Stimulated activated CD8-positive, alpha-beta memory T cell treated with anti-CD3 and anti-CD28 coated beads, Interleukin-15, amount 100 ng/mL, for 4 hours (primary cell): ENCODE data around the gene PKDCC.

Experiments
- DNase-seq, 2 donors: peaks; one replicate each; pipeline ENCODE4 v3.0.0-alpha.2; 2020; ENCODE audit warnings: low read depth in 2 of 2

Gene PKDCC

GRCh38 chr2:42049221-42050009, 1.6 kb downstream of the PKDCC start:
- DNase-seq, result no peak

DNA sequence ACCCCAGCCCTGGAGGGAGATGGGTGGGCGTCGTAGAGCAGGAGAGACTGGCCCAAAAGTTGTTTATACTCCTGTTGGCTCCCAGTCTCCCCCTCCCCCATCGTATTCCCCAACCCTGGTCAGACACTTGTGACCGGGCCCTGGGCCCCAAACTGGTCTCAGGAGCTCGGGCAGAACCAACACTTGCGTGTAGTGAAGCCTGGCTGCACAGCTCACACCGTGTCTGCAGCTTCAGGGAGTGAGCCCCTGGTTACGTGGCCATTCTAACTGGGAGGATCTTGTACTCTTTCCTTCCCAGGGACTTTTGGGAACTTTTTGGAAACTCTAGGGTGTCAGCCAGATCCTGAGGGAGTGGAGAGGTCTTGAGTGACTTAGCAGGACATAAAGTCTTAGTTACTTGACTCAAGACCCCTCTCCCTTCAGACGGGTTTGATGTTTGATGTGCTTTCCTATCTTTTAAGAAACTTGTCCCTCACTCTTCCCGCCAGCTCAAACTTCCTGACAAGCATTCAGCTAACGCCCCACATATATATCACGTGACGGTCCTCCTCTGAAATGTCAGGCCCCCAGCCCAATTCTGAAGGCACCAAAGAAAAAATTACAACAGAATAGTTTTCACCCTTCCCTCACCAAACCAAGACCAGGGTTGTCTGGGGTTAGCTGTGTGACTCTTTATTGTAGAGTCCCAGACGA, 2.3 kb downstream of the PKDCC start:
- DNase-seq, result no peak

GRCh38 chr2:42050703-42051542, 3.1 kb downstream of the PKDCC start:
- no peak for DNase-seq

DNA sequence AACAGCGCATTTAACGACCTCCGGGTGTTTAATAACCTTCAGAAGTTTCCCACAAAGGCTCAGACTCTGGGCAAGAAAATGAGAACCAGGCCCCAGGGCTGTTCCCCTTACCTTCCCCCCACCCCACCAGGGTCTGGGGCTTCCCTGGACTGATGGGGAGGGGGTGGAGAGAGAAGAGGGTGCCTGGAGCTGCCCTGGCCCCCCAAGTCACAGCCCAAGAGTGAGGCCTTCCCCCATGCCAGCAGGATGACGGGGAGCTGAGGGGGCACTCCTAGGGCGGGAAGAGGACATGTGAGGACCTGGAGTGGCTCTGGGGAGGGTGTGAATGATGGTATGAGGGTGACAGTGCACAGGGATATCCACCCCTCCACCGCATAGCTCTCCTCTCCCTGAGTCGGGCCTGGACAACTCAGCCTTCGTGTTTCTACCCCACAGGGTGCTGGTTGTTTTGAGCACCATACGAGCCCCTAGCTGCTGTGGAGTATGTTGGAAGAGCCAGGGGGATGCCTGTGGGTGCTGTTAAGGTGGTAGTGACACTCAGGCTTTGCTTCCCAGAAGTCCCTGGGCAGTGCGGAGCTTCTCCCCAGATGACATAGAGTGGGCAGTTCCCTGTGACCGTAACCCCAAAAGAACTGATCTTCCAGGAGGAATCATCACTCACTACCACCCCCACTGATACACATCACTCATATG, 3.9 kb downstream of the PKDCC start:
- no peak for DNase-seq

GRCh38 chr2:42052702-42053481, 5.1 kb downstream of the PKDCC start:
- DNase-seq, result no peak

- no peak for DNase-seq
Measured at GRCh38 chr2:42053482-42053790, 5.6 kb downstream of the PKDCC start.

GRCh38 chr2:42053791-42054701, 6.2 kb downstream of the PKDCC start:
- DNase-seq, result no peak

GRCh38 chr2:42054714-42055430, 7.1 kb downstream of the PKDCC start:
- DNase-seq, result no peak

DNA sequence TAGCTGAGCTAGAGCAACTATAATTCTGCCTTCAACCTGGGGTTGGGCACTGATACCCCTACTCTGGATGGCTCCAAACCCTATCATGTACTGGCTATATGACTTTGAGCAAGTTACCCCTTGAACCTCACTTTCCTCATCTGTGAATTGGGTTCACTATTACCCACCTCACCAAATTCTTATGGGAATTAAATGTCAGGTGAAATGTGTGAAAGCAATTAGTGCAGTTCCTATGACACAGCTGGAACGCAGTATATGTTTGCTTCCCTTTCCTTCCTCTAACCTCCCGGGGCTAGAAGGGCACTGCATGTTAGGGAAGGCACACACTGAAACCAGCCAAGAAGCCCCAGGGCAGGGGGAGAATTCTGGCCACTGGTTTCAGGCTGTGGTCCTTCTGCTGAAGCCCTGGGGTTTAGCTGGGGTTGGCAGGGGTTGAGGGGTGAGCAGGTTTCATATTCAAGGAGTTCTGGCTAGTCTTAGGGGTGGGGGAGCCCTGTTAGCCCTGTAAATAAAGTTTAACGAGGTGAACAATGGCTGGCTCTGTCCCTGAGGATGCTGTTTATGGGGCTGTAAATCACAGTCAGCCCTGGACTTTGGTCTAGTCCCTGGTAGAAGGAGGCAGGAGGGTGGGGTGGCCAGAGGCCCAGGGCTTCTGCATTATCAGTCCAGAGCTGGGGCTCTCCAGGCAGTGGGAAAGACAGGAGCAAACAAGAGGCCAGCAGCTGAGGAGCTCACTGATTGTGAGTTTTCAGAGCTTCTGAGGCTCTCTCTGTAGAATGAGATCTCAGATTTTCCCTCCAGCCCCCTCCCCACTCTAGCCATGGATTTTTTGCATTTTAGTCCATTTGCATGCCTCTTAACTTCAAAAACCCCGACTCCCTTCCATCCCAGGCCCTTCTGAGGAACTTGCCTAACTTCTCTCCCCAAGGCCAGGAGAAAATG, 8.0 kb downstream of the PKDCC start:
- no peak for DNase-seq

DNA sequence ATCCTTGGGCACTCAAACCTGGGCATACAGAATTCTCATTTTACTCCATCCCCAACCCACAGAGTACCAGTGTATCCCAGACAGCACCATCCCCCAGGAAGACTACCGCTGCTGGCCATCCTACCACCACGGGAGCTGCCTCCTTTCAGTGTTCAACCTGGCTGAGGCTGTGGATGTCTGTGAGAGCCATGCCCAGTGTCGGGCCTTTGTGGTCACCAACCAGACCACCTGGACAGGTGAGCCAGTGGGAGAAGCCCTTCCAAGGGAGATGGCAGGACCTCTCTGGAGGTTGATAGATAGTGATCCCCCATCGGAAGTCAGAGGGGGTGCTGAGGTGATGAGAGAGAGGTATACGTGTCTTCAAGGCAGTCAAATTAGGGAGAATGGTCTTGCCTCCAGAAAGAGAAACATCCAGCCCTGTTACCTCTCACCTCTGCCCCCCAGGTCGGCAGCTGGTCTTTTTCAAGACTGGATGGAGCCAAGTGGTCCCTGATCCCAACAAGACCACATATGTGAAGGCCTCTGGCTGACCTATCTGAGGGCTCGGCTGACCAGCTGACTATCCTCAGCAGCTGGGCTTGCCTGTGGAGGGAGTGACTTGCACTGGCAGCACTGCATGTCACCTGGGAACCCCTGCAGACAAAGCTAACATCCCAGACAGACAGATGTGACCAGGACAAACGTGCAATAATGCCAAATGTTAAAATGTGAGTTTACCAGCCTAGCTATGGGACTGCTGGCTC, 9.5 kb downstream of the PKDCC start:
- no peak for DNase-seq

GRCh38 chr2:42057902-42058450, 10.2 kb downstream of the PKDCC start:
- no peak for DNase-seq

GRCh38 chr2:42059261-42059898, 11.6 kb downstream of the PKDCC start:
- no peak for DNase-seq

DNA sequence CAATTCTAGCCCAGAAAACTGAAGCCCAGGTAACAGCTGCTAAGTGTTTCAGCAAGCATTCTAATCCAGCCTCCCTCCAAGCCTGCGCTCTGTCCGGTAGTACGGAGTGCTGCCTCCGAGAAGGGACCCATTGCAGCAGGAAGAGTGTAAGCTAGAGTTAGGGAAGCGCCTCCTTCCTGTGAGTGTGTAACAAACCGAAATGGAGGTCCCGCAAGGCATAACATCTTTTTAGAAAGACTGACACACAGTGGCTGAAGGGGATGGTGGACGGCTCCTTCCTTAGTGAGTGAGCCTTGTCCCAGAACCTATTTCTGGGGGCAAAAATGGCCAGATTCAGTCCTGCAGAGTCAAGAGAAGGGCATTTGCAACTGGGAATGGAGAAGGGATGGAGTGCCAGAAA, 12.2 kb downstream of the PKDCC start:
- DNase-seq, result no peak

DNA sequence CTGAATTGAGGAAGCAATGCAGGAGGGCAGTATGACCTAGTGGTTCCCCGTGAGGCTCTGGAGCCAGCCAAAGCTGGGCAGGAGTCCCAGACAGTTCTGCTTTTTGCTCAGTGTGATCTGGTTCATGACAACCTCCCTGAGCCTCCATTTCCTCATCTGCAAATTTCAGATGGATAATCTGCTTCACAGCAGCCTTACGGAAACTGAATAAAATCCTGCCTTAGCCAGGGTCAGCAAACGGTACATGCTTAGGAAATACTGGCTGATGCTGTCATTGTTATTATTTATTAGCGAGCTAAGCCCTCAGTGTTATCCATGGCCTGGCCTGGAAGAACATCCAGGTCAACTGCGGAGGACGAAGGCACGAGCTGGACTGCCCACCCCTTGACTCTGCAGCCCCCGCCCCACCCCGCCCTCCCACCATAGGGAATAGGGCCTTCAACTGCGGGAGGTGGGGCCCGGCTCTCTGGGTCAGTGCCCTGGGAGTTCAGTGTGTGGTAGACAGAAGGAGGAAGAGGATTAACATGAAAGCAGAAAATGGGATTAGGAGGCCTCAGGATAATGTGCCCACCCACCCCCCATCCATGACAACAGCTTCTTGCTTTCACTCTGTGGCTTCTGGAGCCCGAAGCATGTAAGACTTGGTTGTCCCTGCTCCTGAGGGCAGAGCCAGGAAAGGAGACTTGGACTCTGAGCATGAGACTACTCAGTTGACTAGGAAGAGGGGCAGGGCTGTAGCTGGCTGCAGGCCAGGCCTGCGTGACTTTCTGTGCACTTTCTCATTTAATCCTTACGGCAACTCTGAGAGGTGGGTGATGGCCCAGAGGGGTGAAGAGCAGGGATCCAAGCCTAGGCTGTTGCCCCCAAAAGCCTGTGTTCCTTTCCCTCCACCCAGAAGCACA, 13.1 kb downstream of the PKDCC start:
- DNase-seq, result no peak

DNA sequence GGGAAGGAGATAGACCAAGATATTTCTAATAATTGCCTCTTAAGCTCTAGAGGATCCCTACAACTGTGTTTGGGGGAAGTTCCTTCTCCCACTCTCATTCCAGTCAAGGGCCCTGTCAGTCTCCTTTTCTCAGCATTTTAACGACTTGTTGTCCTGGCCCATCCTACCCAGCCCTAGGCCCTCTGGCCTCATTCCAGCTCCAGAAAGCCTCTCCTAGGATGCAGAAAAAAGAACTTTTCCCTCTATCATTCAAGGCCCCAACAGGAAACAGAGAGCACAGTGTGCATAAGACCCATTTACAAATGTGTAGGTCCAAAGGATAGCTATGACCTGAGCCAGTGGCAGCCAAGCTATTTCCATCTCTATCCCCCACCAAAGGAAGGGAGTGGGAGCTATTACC, 14.0 kb downstream of the PKDCC start:
- DNase-seq, result no peak
